Keratinocyte (primary cell): ENCODE data around the gene RELCH. TPM values are rescaled to one million over a fixed set of nuclear protein-coding genes. Genes with fewer than 3 reads are reported as not detected.

Source experiments
- DNase-seq: peaks from one replicate; pipeline ENCODE4 v3.0.0-alpha.2; 2011; ENCODE audit warnings: low read depth, missing footprints, low spot score
- FAIRE-seq: peaks from 2 replicates; lab custom pipeline; 2011; peaks lifted over from hg19 to GRCh38; lab: Jason Lieb, UNC
- H2AFZ ChIP-seq: 2 replicates; pipeline ENCODE4 v1.6.0; 2012; ENCODE audit warnings: low read length, control low read depth, inconsistent platforms; ENCODE audit not compliant: control insufficient read depth
- H3K27ac ChIP-seq: 2 replicates; pipeline ENCODE4 v1.5.1; 2011; ENCODE audit warnings: low read length; ENCODE audit not compliant: control insufficient read depth, insufficient read depth
- H3K27me3 ChIP-seq: 3 replicates; pipeline ENCODE4 v1.6.0; 2011; ENCODE audit warnings: low read length; ENCODE audit not compliant: control insufficient read depth, insufficient read depth; ENCODE audit errors: extremely low read depth
- H3K36me3 ChIP-seq, 2 experiments: 2 replicates in 1 of 2; 3 replicates in 1 of 2; pipeline ENCODE4 v1.5.1; 2011; ENCODE audit warnings: low read length in 2 of 2, mild to moderate bottlenecking in 1 of 2; ENCODE audit not compliant: control insufficient read depth in 2 of 2, insufficient read depth in 2 of 2; ENCODE audit errors: extremely low read depth in 1 of 2
- H3K4me1 ChIP-seq: 3 replicates; pipeline ENCODE4 v1.5.1; 2011; ENCODE audit warnings: low read length; ENCODE audit not compliant: control insufficient read depth, insufficient read depth; ENCODE audit errors: extremely low read depth
- H3K4me2 ChIP-seq: 3 replicates; pipeline ENCODE4 v1.6.0; 2011; ENCODE audit warnings: low read depth, low read length; ENCODE audit not compliant: control insufficient read depth, insufficient read depth; ENCODE audit errors: extremely low read depth
- H3K4me3 ChIP-seq, 3 experiments: fragments of 200-600 bp in 1 of 3; sonication (generic) in 1 of 3; 2 replicates in 2 of 3; 3 replicates in 1 of 3; pipeline ENCODE4 v1.5.1; 2011 to 2016; ENCODE audit warnings: low read length in 3 of 3, mild to moderate bottlenecking in 3 of 3, control low read depth in 2 of 3, inconsistent platforms in 1 of 3, low read depth in 1 of 3, mixed read lengths in 1 of 3, mixed run types in 1 of 3, moderate library complexity in 1 of 3; ENCODE audit not compliant: control insufficient read depth in 2 of 3, insufficient read depth in 2 of 3; ENCODE audit errors: extremely low read depth in 1 of 3
- H3K79me2 ChIP-seq: 2 replicates; pipeline ENCODE4 v1.6.0; 2012; ENCODE audit warnings: low read length; ENCODE audit not compliant: control insufficient read depth, insufficient read depth
- H3K9ac ChIP-seq: 3 replicates; pipeline ENCODE4 v1.6.0; 2011; ENCODE audit warnings: low read length; ENCODE audit not compliant: control insufficient read depth, insufficient read depth; ENCODE audit errors: extremely low read depth
- H3K9me1 ChIP-seq: 3 replicates; pipeline ENCODE4 v1.6.0; 2011; ENCODE audit warnings: low read length; ENCODE audit not compliant: control insufficient read depth, insufficient read depth; ENCODE audit errors: extremely low read depth
- H3K9me3 ChIP-seq: 2 replicates; pipeline ENCODE4 v1.5.1; 2012; ENCODE audit warnings: low read depth, low read length; ENCODE audit not compliant: control insufficient read depth
- H4K20me1 ChIP-seq: 3 replicates; pipeline ENCODE4 v1.6.0; 2011; ENCODE audit warnings: low read length; ENCODE audit not compliant: control insufficient read depth, insufficient read depth; ENCODE audit errors: extremely low read depth
- EZH2 ChIP-seq: IDR thresholded peaks from one replicate; pipeline ENCODE4 v1.6.1; 2012; ENCODE audit warnings: inconsistent platforms, mild to moderate bottlenecking, low read length, moderate library complexity
- dilution Hi-C: fragments of 300-500 bp; cut with MboI; formaldehyde crosslinking; loops from one replicate; pipeline ENCODE4 v1.7.0; 2020; ENCODE audit warnings: low sequenced_read_pairs; ENCODE audit not compliant: extremely low pct_ligation_motif_present
- polyA plus RNA-seq, 5 experiments: library from polyadenylated mRNA; depleted of rRNA in 3 of 5; stranded (reverse) in 3 of 5; stranded (forward) in 1 of 5; unstranded in 1 of 5; fragments of >200 nt; gene quantifications; 1 replicate in 1 of 5; 2 replicates in 3 of 5; 3 replicates in 1 of 5; pipeline versions ENCODE4 v1.2.1 to v1.2.3, GENCODE V29; 2011 to 2012; ENCODE audit warnings: missing spikeins in 2 of 5, low read depth in 1 of 5, low replicate concordance in 1 of 5
- TF ChIP-seq, protein P1 (sequence below), 3 experiments: IDR thresholded peaks in 1 of 3; conservative IDR thresholded peaks in 1 of 3; optimal IDR thresholded peaks in 1 of 3; 2 replicates in 2 of 3; 3 replicates in 1 of 3; pipeline versions ENCODE3 to v1.5.1; 2011; ENCODE audit warnings: low read length in 3 of 3, mild to moderate bottlenecking in 3 of 3, moderate library complexity in 2 of 3, control low read depth in 1 of 3, inconsistent platforms in 1 of 3; ENCODE audit not compliant: insufficient read depth in 2 of 3; ENCODE audit errors: extremely low read depth in 1 of 3

RELCH gene
- polyA plus RNA-seq, 1 donor (not counting 4 experiments of a cell fraction or from before 2014, with no cell fraction given), result 21.8 TPM

DNA sequence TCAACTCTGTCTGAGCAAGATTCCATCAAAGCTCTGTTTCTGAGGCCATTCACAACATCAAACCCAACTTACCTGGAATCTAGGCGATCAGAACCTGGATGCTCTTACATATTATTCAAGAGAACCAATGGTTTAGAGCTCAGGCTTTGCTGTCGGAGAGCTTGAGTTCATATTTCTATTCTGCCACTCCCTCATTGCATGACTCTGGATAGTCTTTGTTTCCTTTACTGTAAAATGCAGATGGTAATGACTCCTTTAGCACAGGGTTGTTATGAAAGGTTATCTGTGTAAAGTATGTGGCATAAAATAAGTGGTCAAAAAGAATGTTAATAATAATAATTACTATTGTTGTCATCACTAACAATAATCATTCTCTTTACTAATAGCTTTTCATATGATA, 12.6 kb downstream of the RELCH start:
- Histone ChIP-seq H3K79me2 (peaks cover 70% of the 10 kb centered on the region), H2AFZ (no peak overlapping the region), H3K4me2 (no peak overlapping the region), H3K36me3 (no peaks in the 10 kb centered on the region), H3K9me3 (no peaks in the 10 kb centered on the region), H3K9me1 (no peaks in the 10 kb centered on the region), H4K20me1 (no peaks in the 10 kb centered on the region), H3K4me1 (peaks cover 21% of the 10 kb centered on the region), H3K27ac (no peak overlapping the region), H3K9ac (no peak overlapping the region), H3K27me3 (no peaks in the 10 kb centered on the region), H3K4me3 (no peak overlapping the region)
- no peak for TF ChIP-seq EZH2
- TF ChIP-seq, protein P1, sequence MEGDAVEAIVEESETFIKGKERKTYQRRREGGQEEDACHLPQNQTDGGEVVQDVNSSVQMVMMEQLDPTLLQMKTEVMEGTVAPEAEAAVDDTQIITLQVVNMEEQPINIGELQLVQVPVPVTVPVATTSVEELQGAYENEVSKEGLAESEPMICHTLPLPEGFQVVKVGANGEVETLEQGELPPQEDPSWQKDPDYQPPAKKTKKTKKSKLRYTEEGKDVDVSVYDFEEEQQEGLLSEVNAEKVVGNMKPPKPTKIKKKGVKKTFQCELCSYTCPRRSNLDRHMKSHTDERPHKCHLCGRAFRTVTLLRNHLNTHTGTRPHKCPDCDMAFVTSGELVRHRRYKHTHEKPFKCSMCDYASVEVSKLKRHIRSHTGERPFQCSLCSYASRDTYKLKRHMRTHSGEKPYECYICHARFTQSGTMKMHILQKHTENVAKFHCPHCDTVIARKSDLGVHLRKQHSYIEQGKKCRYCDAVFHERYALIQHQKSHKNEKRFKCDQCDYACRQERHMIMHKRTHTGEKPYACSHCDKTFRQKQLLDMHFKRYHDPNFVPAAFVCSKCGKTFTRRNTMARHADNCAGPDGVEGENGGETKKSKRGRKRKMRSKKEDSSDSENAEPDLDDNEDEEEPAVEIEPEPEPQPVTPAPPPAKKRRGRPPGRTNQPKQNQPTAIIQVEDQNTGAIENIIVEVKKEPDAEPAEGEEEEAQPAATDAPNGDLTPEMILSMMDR (optimal IDR thresholded peaks at IDR 0.05 in 1 of 3, IDR thresholded peaks at IDR 0.05 in 1 of 3, conservative IDR thresholded peaks at IDR 0.05 in 1 of 3; ENCODE audit: extremely low read depth in 1 of 3, insufficient read depth in 2 of 3, low read length in 3 of 3), result no peak
- FAIRE-seq (no peak), DNase-seq (no peak)
- dilution Hi-C loops, result no loop called here

- Histone ChIP-seq H3K27ac (no peak overlapping the region), H3K9me1 (no peaks in the 10 kb centered on the region), H4K20me1 (no peaks in the 10 kb centered on the region), H2AFZ (no peak overlapping the region), H3K79me2 (peaks cover 73% of the 10 kb centered on the region), H3K27me3 (no peaks in the 10 kb centered on the region), H3K4me1 (peaks cover 21% of the 10 kb centered on the region), H3K4me2 (no peak overlapping the region), H3K9ac (no peak overlapping the region), H3K36me3 (no peaks in the 10 kb centered on the region), H3K4me3 (no peak overlapping the region), H3K9me3 (no peaks in the 10 kb centered on the region)
- no peak for FAIRE-seq
- DNase-seq, result no peak
- dilution Hi-C loops, result no loop called here
- no peak for TF ChIP-seq EZH2
- TF ChIP-seq, protein P1 (optimal IDR thresholded peaks at IDR 0.05 in 1 of 3, IDR thresholded peaks at IDR 0.05 in 1 of 3, conservative IDR thresholded peaks at IDR 0.05 in 1 of 3; ENCODE audit: extremely low read depth in 1 of 3, insufficient read depth in 2 of 3, low read length in 3 of 3), result no peak
These were observed 13.3 kb downstream of the RELCH start for GRCh38 chr18:62200121-62200914.
